Activated T-cell treated with anti-CD3 and anti-CD28 coated beads, Interleukin-2, amount 50 U/mL, for 4 hours (primary cell): ENCODE data around the gene XRCC5. TPM values are rescaled to one million over a fixed set of nuclear protein-coding genes. Genes with fewer than 3 reads are reported as not detected.
A peak's percentile ranks its signal among the peaks of the same experiment; 100 is the strongest.

Experiments used
- ATAC-seq, 2 donors: fragments of 200-7000 bp; cut with Tn5 transposase; one replicate each; pipeline ENCODE4 v1.10.0; 2021
- DNase-seq: peaks from one replicate; pipeline ENCODE4 v3.0.0-alpha.2; 2020
- H3K27me3 Mint-ChIP-seq: one replicate; pipeline ENCODE4 v1.8.0; 2021; ENCODE audit warnings: low read depth, mixed read lengths
- H3K36me3 Mint-ChIP-seq: one replicate; pipeline ENCODE4 v1.8.0; 2022; ENCODE audit warnings: mixed read lengths; ENCODE audit not compliant: insufficient read depth
- H3K4me1 Mint-ChIP-seq: one replicate; pipeline ENCODE4 v1.8.0; 2021; ENCODE audit warnings: low read depth, mixed read lengths
- H3K4me3 Mint-ChIP-seq: one replicate; pipeline ENCODE4 v1.8.0; 2021; ENCODE audit warnings: mild to moderate bottlenecking, moderate library complexity, mixed read lengths
- H3K9me3 Mint-ChIP-seq: one replicate; pipeline ENCODE4 v1.8.0; 2021; ENCODE audit warnings: mixed read lengths
- total RNA-seq, 3 donors: library from RNA; stranded (reverse); gene quantifications; one replicate each; pipeline ENCODE4 v1.2.1, GENCODE V29; 2021

Gene XRCC5
- 100 to 1,000 TPM; 460 to 524 (median 513) TPM for total RNA-seq

GRCh38 chr2:216108967-216109921, at the start of gene XRCC5:
Gene XRCC5, plus strand, starts transcription at chr2:216109348. Its CDS starts 89 bp downstream, at chr2:216109437.
- H3K27me3 Mint-ChIP-seq: no peaks in the 10 kb centered on the region
- peak within 1 kb of the TSS; percentile 100 for H3K4me3 Mint-ChIP-seq
- peak; percentile 85 to 88 for ATAC-seq
- H3K9me3 Mint-ChIP-seq: no peaks in the 10 kb centered on the region
- H3K36me3 Mint-ChIP-seq: peaks cover 41% of the 10 kb centered on the region
- peaks cover 49% of the 10 kb centered on the region for H3K4me1 Mint-ChIP-seq
- peak; percentile 97 for DNase-seq

GRCh38 chr2:216064014-216064630, 45.0 kb upstream of the XRCC5 start:
- Mint-ChIP-seq H3K9me3 (peaks cover 4% of the 10 kb centered on the region), H3K4me3 (no peak overlapping the region), H3K27me3 (no peaks in the 10 kb centered on the region), H3K36me3 (peaks cover 11% of the 10 kb centered on the region), H3K4me1 (peaks cover 11% of the 10 kb centered on the region)
- ATAC-seq: no peak
- DNase-seq: no peak

GRCh38 chr2:216064665-216065064, 44.5 kb upstream of the XRCC5 start:
- Mint-ChIP-seq H3K9me3 (no peaks in the 10 kb centered on the region), H3K27me3 (no peaks in the 10 kb centered on the region), H3K4me1 (peaks cover 13% of the 10 kb centered on the region), H3K4me3 (no peak overlapping the region), H3K36me3 (peaks cover 9% of the 10 kb centered on the region)
- no peak for ATAC-seq
- DNase-seq: no peak

GRCh38 chr2:216066230-216066629, 42.9 kb upstream of the XRCC5 start:
- Mint-ChIP-seq H3K36me3 (peaks cover 13% of the 10 kb centered on the region), H3K4me1 (peaks cover 13% of the 10 kb centered on the region), H3K9me3 (no peaks in the 10 kb centered on the region), H3K4me3 (no peak overlapping the region), H3K27me3 (no peaks in the 10 kb centered on the region)
- no peak for DNase-seq
- ATAC-seq: no peak

GRCh38 chr2:216069028-216069427, 40.1 kb upstream of the XRCC5 start:
- H3K36me3 Mint-ChIP-seq: peaks cover 15% of the 10 kb centered on the region
- peaks cover 17% of the 10 kb centered on the region for H3K4me1 Mint-ChIP-seq
- no peak overlapping the region for H3K4me3 Mint-ChIP-seq
- ATAC-seq: no peak
- DNase-seq: no peak
- H3K9me3 Mint-ChIP-seq: no peaks in the 10 kb centered on the region
- no peaks in the 10 kb centered on the region for H3K27me3 Mint-ChIP-seq

GRCh38 chr2:216070195-216070594, 39.0 kb upstream of the XRCC5 start:
- Mint-ChIP-seq H3K4me3 (no peak overlapping the region), H3K9me3 (no peaks in the 10 kb centered on the region), H3K27me3 (no peaks in the 10 kb centered on the region), H3K4me1 (peaks cover 26% of the 10 kb centered on the region), H3K36me3 (peaks cover 20% of the 10 kb centered on the region)
- ATAC-seq: no peak
- DNase-seq: no peak

GRCh38 chr2:216071111-216071851, 37.9 kb upstream of the XRCC5 start:
- H3K4me3 Mint-ChIP-seq: no peak overlapping the region
- DNase-seq: no peak
- H3K9me3 Mint-ChIP-seq: no peaks in the 10 kb centered on the region
- H3K4me1 Mint-ChIP-seq: peaks cover 33% of the 10 kb centered on the region
- no peak for ATAC-seq
- no peaks in the 10 kb centered on the region for H3K27me3 Mint-ChIP-seq
- H3K36me3 Mint-ChIP-seq: peaks cover 20% of the 10 kb centered on the region

- no peaks in the 10 kb centered on the region for H3K9me3 Mint-ChIP-seq
- no peak for ATAC-seq
Observed at GRCh38 chr2:216072473-216072872, 36.7 kb upstream of the XRCC5 start.

GRCh38 chr2:216073773-216074172, 35.4 kb upstream of the XRCC5 start:
- ATAC-seq (peak; percentile 18 to 21), DNase-seq (no peak)
- H3K27me3 Mint-ChIP-seq: no peaks in the 10 kb centered on the region
- no peaks in the 10 kb centered on the region for H3K9me3 Mint-ChIP-seq
- H3K4me1 Mint-ChIP-seq: peaks cover 30% of the 10 kb centered on the region
- H3K36me3 Mint-ChIP-seq: peaks cover 17% of the 10 kb centered on the region
- no peak overlapping the region for H3K4me3 Mint-ChIP-seq

More at GRCh38 chr2:216072473-216072872, 36.7 kb upstream of the XRCC5 start:
- Mint-ChIP-seq H3K4me3 (no peak overlapping the region), H3K27me3 (no peaks in the 10 kb centered on the region), H3K4me1 (peaks cover 33% of the 10 kb centered on the region), H3K36me3 (peaks cover 17% of the 10 kb centered on the region)
- no peak for DNase-seq

- H3K9me3 Mint-ChIP-seq: no peaks in the 10 kb centered on the region
Observed at GRCh38 chr2:216074380-216074779, 34.8 kb upstream of the XRCC5 start.

GRCh38 chr2:216074794-216075193, 34.4 kb upstream of the XRCC5 start:
- Mint-ChIP-seq H3K27me3 (no peaks in the 10 kb centered on the region), H3K36me3 (peaks cover 13% of the 10 kb centered on the region), H3K9me3 (no peaks in the 10 kb centered on the region), H3K4me3 (no peak overlapping the region), H3K4me1 (peaks cover 25% of the 10 kb centered on the region)
- DNase-seq (no peak), ATAC-seq (no peak)

More at GRCh38 chr2:216074380-216074779, 34.8 kb upstream of the XRCC5 start:
- DNase-seq (no peak), ATAC-seq (no peak)
- Mint-ChIP-seq H3K4me3 (no peak overlapping the region), H3K36me3 (peaks cover 13% of the 10 kb centered on the region), H3K4me1 (peaks cover 25% of the 10 kb centered on the region), H3K27me3 (no peaks in the 10 kb centered on the region)

GRCh38 chr2:216075510-216076485, 33.4 kb upstream of the XRCC5 start:
- Mint-ChIP-seq H3K36me3 (peaks cover 11% of the 10 kb centered on the region), H3K9me3 (no peaks in the 10 kb centered on the region), H3K27me3 (no peaks in the 10 kb centered on the region), H3K4me1 (peaks cover 32% of the 10 kb centered on the region), H3K4me3 (no peak overlapping the region)
- DNase-seq (no peak), ATAC-seq (no peak)

GRCh38 chr2:216078776-216079175, 30.4 kb upstream of the XRCC5 start:
- H3K9me3 Mint-ChIP-seq: no peaks in the 10 kb centered on the region
- ATAC-seq: no peak
- no peaks in the 10 kb centered on the region for H3K27me3 Mint-ChIP-seq
- DNase-seq: no peak
- peaks cover 57% of the 10 kb centered on the region for H3K4me1 Mint-ChIP-seq
- H3K36me3 Mint-ChIP-seq: peaks cover 5% of the 10 kb centered on the region
- no peak overlapping the region for H3K4me3 Mint-ChIP-seq
